WI38 (cell line): ENCODE measurements around the gene HBS1L.

Experiments used
- H3K4me3 ChIP-seq: 2 replicates; pipeline ENCODE4 v1.5.1; 2011; ENCODE audit warnings: low read depth, mild to moderate bottlenecking, control low read depth, low read length
- CTCF ChIP-seq: IDR thresholded peaks from 2 replicates; pipeline ENCODE4 v1.5.1; 2012; ENCODE audit warnings: low read depth, mild to moderate bottlenecking, control low read depth, low read length

The HBS1L gene

GRCh38 chr6:135052939-135053338 is 1.7 kb downstream of the HBS1L start:
- H3K4me3 ChIP-seq: peak overlapping the region; percentile 100; the same call in 1 of the 2 replicates
- no peak for TF ChIP-seq CTCF

DNA sequence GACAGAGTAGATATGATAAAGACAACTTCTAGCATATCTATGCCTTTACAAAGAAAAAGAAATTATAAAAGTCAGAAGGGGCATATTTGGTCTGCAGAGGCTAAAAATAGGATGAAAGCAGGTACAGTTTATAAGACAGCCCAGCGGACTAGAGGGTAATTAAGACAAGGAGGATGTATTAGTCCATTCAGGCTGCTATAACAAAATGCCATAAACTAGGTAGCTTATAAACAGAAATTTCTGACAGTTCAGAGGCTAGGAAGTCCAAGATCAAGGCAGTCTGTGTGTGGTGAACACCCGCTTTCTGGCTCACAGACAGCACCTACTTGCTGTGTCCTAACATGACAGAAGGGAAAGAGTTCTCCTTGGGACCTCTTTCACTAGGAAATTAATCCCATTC is 5.7 kb downstream of the HBS1L start:
- H3K4me3 ChIP-seq: no peak overlapping the region
- no peak for TF ChIP-seq CTCF

DNA sequence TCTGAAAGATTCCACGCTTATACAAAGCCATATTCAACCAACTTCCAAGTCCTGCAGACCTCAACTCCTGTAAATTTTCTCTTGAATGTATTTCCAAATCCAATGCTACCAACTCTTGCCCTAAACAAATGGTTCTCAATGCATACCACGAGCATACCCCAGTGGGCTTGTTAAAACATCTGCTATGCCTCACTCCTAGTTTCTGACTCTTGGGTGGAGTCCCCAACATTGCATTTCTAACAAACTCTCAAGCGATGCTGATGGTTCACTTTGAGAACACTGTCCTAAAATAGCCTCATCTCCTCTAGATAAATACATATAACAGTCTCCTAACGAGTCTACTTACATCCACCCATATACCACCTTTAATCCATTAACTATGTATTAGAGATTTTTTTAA is 7.3 kb downstream of the HBS1L start:
- no peak overlapping the region for H3K4me3 ChIP-seq
- no peak for TF ChIP-seq CTCF

DNA sequence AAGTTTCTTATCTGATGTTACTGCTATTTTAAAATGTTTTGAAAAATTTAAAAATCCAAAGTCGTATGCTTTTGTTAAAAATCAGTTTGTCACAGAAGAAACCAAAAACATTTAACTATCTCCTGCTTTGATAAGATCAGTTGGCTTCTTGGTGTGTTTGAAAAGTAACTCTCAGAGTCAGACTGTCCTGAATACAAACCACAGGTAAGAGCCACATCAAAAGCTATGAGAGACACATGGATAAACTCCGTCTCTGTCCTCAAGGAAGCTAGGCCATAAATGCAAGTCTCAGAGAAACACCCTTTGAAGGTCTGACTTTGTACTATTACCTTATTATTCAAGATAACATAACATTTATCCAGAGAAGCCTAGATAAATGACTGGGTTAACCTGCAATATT is 7.7 kb downstream of the HBS1L start:
- no peak overlapping the region for H3K4me3 ChIP-seq
- TF ChIP-seq CTCF: no peak

GRCh38 chr6:135044639-135045038 is 10.0 kb downstream of the HBS1L start:
- H3K4me3 ChIP-seq: no peak overlapping the region
- TF ChIP-seq CTCF: no peak

- H3K4me3 ChIP-seq: no peak overlapping the region
- TF ChIP-seq CTCF: no peak
Measured at GRCh38 chr6:135043846-135044245, 10.8 kb downstream of the HBS1L start.

DNA sequence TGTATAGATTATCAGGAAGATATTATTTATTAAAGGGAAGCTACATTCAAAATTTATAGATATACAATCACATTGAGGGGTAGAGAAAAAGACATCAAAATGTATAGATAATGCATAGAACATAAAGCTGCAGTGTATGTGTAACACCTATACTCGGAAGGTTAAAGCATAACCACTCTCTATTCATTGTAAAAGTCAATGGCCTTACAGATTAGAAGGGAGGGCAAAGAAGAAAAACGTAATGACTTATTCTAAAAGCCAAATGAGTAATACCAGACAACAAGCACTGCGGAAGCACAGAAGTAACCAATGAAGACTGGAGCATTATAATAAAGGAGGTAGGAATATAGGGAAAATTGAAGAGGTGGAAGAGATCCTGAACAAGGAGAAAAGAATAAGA is 11.3 kb downstream of the HBS1L start:
- TF ChIP-seq CTCF: no peak
- no peak overlapping the region for H3K4me3 ChIP-seq
